Activated CD4-positive, alpha-beta T cell treated with anti-CD3 and anti-CD28 coated beads for 48 hours (primary cell): ENCODE data around the gene ILF3.
A peak's percentile ranks its signal among the peaks of the same experiment; 100 is the strongest.

ENCODE experiments used
- DNase-seq: peaks from one replicate; pipeline ENCODE4 v3.0.0-alpha.2; 2020

The ILF3 gene

GRCh38 chr19:10653732-10654609, at the start of gene ILF3:
Gene ILF3, plus strand, starts transcription at chr19:10654346. Its CDS starts 16,260 bp downstream, at chr19:10670606.
- DNase-seq, result peak; percentile 100

GRCh38 chr19:10604460-10604980, 49.6 kb upstream of the ILF3 start:
- DNase-seq, result peak; percentile 9

- DNase-seq, result no peak
Measured at GRCh38 chr19:10611907-10612306, 42.2 kb upstream of the ILF3 start.

- no peak for DNase-seq
Measured at GRCh38 chr19:10612499-10613119, 41.5 kb upstream of the ILF3 start.

- no peak for DNase-seq
Measured at GRCh38 chr19:10615429-10616023, 38.6 kb upstream of the ILF3 start.

GRCh38 chr19:10617409-10618121, 36.6 kb upstream of the ILF3 start:
- DNase-seq, result no peak

- DNase-seq, result no peak
Measured at GRCh38 chr19:10618846-10619245, 35.3 kb upstream of the ILF3 start.

- no peak for DNase-seq
Measured at GRCh38 chr19:10620786-10621185, 33.4 kb upstream of the ILF3 start.

GRCh38 chr19:10621966-10622365, 32.2 kb upstream of the ILF3 start:
- no peak for DNase-seq

GRCh38 chr19:10624585-10624984, 29.6 kb upstream of the ILF3 start:
- no peak for DNase-seq

GRCh38 chr19:10625003-10625761, 29.0 kb upstream of the ILF3 start, which contains the start of gene SLC44A2:
Gene SLC44A2, plus strand, starts transcription at chr19:10625553. Its CDS starts 81 bp downstream, at chr19:10625634.
- no peak for DNase-seq

GRCh38 chr19:10625762-10626138, 28.4 kb upstream of the ILF3 start:
- no peak for DNase-seq

GRCh38 chr19:10631874-10632273, 22.3 kb upstream of the ILF3 start:
- no peak for DNase-seq

- DNase-seq, result no peak
Measured at GRCh38 chr19:10634430-10634829, 19.7 kb upstream of the ILF3 start.

- no peak for DNase-seq
Measured at GRCh38 chr19:10634963-10635362, 19.2 kb upstream of the ILF3 start.

- DNase-seq, result no peak
Measured at GRCh38 chr19:10636304-10636972, 17.7 kb upstream of the ILF3 start.

- DNase-seq, result no peak
Measured at GRCh38 chr19:10637894-10638293, 16.3 kb upstream of the ILF3 start.

- no peak for DNase-seq
Measured at GRCh38 chr19:10639836-10640235, 14.3 kb upstream of the ILF3 start.

- no peak for DNase-seq
Measured at GRCh38 chr19:10640361-10640760, 13.8 kb upstream of the ILF3 start.

- no peak for DNase-seq
Measured at GRCh38 chr19:10641248-10641647, 12.9 kb upstream of the ILF3 start.

- no peak for DNase-seq
Measured at GRCh38 chr19:10642473-10643171, 11.5 kb upstream of the ILF3 start.
